KOPT-K1 (cell line): ENCODE data around the gene MSL3.

Source experiments
- H3K27ac ChIP-seq: fragments of 200-600 bp; sonication (generic); 2 replicates; pipeline ENCODE4 v1.5.1; 2016; ENCODE audit warnings: antibody characterized with exemption, mild to moderate bottlenecking, low read depth, low read length; ENCODE audit not compliant: poor library complexity, severe bottlenecking
- H3K36me3 ChIP-seq: fragments of 200-600 bp; sonication (generic); 2 replicates; pipeline ENCODE4 v1.5.1; 2017; ENCODE audit warnings: antibody characterized with exemption, mild to moderate bottlenecking, low read length, moderate library complexity; ENCODE audit not compliant: insufficient read depth
- H3K9me3 ChIP-seq: fragments of 200-600 bp; sonication (generic); 2 replicates; pipeline ENCODE4 v1.5.1; 2017; ENCODE audit warnings: antibody characterized with exemption, low read length, mild to moderate bottlenecking; ENCODE audit not compliant: insufficient read depth, poor library complexity, severe bottlenecking

MSL3 gene

DNA sequence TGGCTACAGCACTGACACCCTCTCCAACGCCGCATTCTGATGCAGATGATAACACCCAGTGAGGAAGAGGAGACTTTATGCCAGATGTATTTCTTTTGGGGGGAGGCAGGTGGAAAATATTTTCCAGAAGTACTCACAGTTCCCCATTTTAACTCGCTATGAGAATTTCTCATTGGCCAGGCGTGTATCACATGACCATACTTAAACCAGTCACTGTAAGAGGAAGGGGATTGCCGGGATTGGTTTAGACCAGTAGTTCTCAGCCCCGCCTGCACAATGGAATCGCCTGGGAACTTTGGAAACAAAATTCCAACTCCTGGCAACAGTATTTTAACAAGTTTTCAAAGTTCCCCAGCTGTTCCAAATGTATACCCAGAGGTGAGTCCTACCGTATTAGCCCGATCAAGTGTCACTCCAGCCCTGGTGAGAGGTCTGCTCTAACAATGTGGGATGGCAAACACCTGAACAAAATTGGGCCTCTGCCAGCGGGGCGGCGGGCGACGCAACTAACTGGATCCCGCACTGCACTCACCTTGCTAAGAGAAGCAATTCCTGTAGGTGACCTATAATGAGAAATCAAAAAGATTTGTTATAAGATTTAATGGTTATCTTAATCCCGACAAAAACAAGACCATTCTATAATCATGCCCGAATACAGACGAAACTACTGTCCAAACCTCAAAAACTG is 2.9 kb upstream of the MSL3 start:
- no peaks in the 10 kb centered on the region for H3K36me3 ChIP-seq
- no peaks in the 10 kb centered on the region for H3K9me3 ChIP-seq
- H3K27ac ChIP-seq, result no peak overlapping the region

GRCh38 chrX:11755724-11756123 is 2.3 kb upstream of the MSL3 start:
- H3K9me3 ChIP-seq, result no peaks in the 10 kb centered on the region
- no peaks in the 10 kb centered on the region for H3K36me3 ChIP-seq
- no peak overlapping the region for H3K27ac ChIP-seq

GRCh38 chrX:11756354-11757318 is 1.4 kb upstream of the MSL3 start:
- H3K36me3 ChIP-seq, result peaks cover 7% of the 10 kb centered on the region
- H3K27ac ChIP-seq, result no peak overlapping the region

GRCh38 chrX:11757397-11757718 is 679 bp upstream of the MSL3 start:
- Histone ChIP-seq H3K9me3 (no peaks in the 10 kb centered on the region), H3K36me3 (peaks cover 14% of the 10 kb centered on the region), H3K27ac (peak overlapping the region; percentile 14)

More at GRCh38 chrX:11756354-11757318, 1.4 kb upstream of the MSL3 start:
- H3K9me3 ChIP-seq, result no peaks in the 10 kb centered on the region

DNA sequence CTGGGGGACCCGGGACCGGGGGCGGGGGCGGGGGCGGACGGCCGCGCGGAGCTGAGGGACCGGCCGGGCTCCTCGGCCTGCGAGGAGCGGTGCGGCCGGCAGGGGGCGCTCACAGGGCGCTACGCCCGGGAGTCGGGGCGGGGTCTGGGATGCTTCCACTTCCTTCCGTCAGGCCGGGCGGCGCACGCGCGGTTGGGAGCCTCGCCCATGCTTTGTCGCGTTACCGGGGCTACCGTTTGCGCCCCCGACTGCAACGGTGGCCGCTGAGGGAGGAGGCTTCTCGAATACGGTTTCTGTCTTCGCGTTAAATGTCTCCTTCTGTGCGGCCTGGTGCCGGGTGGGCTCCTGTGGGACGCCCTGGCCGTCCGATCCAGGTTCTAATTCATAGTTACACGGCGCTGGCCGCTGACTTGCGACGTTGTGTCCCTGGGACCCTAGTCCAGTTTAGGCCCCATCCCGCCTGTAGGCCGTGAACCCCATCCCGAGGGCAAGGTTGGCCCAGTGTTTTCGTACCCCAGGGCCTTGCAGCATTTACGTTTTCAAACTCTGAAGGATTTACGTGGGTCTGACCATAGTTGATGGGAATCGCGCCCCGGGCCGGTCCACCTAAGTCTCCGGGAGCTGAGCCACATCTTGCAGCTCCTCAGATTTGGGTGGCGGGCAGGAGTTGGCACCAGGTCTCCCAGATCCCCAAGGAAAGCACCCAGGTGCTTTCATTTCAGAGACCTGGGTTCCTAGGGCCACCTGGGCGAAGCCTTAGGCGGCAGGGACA is 549 bp downstream of the MSL3 start:
- no peaks in the 10 kb centered on the region for H3K9me3 ChIP-seq
- peaks cover 25% of the 10 kb centered on the region for H3K36me3 ChIP-seq
- peak overlapping the region; percentile 77 for H3K27ac ChIP-seq

GRCh38 chrX:11759172-11759460 is 1.1 kb downstream of the MSL3 start:
- Histone ChIP-seq H3K36me3 (peaks cover 31% of the 10 kb centered on the region), H3K9me3 (no peaks in the 10 kb centered on the region), H3K27ac (peak overlapping the region; percentile 77)

GRCh38 chrX:11759461-11760311 is 1.6 kb downstream of the MSL3 start:
- Histone ChIP-seq H3K27ac (peak overlapping the region; percentile 77), H3K36me3 (peaks cover 36% of the 10 kb centered on the region), H3K9me3 (no peaks in the 10 kb centered on the region)

GRCh38 chrX:11760958-11761357 is 2.9 kb downstream of the MSL3 start:
- H3K27ac ChIP-seq, result no peak overlapping the region
- peaks cover 49% of the 10 kb centered on the region for H3K36me3 ChIP-seq

GRCh38 chrX:11764602-11765067 is 6.6 kb downstream of the MSL3 start:
- Histone ChIP-seq H3K27ac (no peak overlapping the region), H3K36me3 (peaks cover 71% of the 10 kb centered on the region), H3K9me3 (no peaks in the 10 kb centered on the region)

More at GRCh38 chrX:11760958-11761357, 2.9 kb downstream of the MSL3 start:
- no peaks in the 10 kb centered on the region for H3K9me3 ChIP-seq

DNA sequence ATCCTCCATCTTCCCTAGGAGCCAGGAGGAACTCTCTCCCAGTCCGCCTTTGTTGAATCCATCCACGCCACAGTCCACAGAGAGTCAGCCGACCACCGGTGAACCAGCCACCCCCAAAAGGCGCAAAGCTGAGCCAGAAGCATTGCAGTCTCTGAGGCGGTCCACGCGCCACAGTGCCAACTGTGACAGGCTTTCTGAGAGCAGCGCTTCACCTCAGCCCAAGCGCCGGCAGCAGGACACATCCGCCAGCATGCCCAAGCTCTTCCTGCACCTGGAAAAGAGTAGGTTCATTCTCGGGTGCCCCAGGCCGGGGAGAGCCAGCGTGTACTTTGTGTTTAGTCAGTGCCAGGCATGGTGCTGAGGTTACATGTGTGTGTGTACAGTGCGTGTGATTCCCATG is 7.4 kb downstream of the MSL3 start:
- Histone ChIP-seq H3K36me3 (peaks cover 71% of the 10 kb centered on the region), H3K9me3 (no peaks in the 10 kb centered on the region), H3K27ac (no peak overlapping the region)

- no peak overlapping the region for H3K27ac ChIP-seq
- H3K36me3 ChIP-seq, result peaks cover 65% of the 10 kb centered on the region
- H3K9me3 ChIP-seq, result no peaks in the 10 kb centered on the region
These were observed 8.4 kb downstream of the MSL3 start for GRCh38 chrX:11766487-11766886.

- no peaks in the 10 kb centered on the region for H3K9me3 ChIP-seq
- no peak overlapping the region for H3K27ac ChIP-seq
- H3K36me3 ChIP-seq, result peaks cover 53% of the 10 kb centered on the region
These were observed 10.0 kb downstream of the MSL3 start for GRCh38 chrX:11768039-11768438.

DNA sequence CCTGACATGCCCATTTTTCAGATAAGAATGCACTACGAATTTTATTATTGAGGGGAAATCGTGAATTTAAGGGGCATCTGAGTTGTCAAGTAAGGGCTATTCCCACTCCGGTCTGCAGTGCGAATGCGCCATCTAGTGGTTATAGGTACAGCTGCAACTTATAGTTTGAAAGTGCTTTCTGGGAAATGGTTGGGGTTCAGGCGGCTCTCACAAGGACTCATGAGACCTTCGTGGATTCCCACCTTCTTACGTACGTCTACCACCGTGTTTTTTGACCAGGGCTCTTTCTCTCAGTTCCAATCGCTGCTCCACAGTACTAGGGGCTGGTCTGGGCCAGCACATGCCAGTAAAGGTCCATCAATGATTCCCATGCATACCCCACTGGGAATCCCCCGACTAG is 12.3 kb downstream of the MSL3 start:
- H3K9me3 ChIP-seq, result no peaks in the 10 kb centered on the region
- peaks cover 41% of the 10 kb centered on the region for H3K36me3 ChIP-seq
- H3K27ac ChIP-seq, result no peak overlapping the region

- Histone ChIP-seq H3K9me3 (no peaks in the 10 kb centered on the region), H3K36me3 (peaks cover 11% of the 10 kb centered on the region; the same call in 1 of the 2 replicates), H3K27ac (no peak overlapping the region)
These were observed 20.2 kb downstream of the MSL3 start for GRCh38 chrX:11778230-11778629.
